Stimulated activated CD4-positive, alpha-beta T cell treated with anti-CD3 and anti-CD28 coated beads, TNF-alpha, amount 100 ng/mL, for 1 hour (primary cell): Measurements from ENCODE around the gene HTR1D.

ENCODE experiments used
- DNase-seq, 3 donors: peaks; one replicate each; pipeline ENCODE4 v3.0.0-alpha.2; 2020; ENCODE audit warnings: low read depth in 3 of 3, low spot score in 1 of 3

HTR1D gene

DNA sequence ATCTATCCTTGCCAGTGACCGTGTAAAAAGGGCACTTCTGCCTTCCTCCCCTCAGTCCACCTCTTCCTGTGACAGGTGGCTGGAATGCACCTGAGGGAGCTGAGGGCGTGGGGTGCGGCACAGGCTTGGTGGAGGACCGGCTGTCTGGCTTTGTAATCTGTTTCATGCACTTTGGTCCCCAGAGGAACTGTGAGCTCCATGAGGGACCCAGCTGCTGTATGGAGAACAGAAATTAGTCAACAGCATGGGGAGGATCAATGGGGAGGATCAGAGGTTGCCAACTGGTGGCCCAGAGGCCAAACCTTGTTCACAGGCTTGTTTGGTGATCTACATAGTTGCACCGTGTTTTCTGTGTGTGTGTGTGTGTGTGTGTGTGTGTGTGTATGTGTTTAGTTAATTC is 29.7 kb downstream of the HTR1D start:
- DNase-seq: no peak

DNA sequence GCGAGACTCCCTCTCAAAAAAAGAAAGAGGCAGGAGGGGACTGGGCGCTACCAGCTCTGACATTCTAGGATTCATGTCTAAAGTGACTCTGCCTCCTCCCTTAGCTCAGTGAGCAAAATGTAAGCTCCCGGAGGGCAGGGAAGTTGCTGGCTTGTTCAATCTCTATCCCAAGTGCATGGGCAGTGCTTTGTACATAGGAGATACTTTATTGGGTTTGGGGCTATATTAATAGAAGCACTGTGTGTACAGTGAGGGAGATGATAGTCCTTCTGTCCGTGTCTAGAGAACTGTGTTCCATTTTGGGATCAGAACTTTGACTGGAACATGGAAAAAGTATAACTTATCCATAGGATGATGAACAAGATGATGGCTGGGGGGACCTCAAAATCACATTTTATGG is 31.9 kb downstream of the HTR1D start:
- DNase-seq: no peak

DNA sequence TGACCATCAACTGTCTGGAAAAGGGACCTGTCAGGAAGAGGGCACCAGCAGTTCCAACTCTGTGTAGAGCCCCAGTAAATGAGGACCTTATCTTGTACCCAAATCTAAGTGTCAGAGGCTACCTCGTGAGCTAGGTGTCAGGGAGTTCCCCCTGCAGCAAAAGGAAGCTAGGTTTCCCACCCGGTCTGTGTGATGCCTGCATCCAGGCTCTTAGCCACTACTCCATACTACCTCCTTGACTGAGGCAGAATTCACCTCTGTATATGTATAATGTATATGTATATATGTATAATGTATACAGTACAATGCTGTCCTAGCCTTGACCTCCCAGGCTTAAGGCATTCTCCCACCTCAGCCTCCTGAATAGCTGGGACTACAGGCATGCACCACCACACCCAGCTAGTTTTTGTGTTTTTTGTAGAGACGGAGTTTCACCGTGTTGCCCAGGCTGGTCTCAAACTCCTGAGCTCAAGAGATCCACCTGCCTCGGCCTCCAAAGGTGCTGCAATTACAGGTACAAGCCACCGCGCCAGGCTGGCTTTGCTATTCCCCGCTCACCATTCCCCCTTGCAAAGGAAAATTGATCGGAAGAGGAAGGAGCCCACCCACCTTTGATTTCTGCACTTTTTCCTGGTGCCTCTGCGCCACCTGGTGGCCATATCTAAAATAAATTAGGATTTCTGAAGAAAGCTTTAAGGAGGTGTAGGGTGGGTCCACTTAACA is 32.9 kb downstream of the HTR1D start:
- DNase-seq: peak in 1 of 3 donors; percentile 13

DNA sequence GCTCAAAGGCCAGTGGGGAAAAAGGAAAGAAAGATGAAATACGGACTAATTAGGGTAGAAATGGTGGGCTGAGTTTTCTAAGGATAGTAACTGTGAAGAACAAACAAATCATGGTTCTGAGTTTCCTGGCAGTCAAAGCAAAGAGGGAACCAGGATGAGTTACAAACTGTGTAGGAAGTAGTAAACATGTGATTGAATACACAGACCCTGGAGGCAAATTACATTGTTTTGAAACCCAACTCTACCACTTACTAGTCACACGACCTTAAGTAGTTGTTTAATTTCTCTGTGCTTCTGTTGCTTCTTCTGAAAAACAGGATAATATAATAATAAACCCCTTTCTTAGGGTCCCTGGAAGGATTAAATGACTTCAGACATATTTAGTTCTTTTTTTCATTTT is 37.4 kb downstream of the HTR1D start:
- no peak for DNase-seq

DNA sequence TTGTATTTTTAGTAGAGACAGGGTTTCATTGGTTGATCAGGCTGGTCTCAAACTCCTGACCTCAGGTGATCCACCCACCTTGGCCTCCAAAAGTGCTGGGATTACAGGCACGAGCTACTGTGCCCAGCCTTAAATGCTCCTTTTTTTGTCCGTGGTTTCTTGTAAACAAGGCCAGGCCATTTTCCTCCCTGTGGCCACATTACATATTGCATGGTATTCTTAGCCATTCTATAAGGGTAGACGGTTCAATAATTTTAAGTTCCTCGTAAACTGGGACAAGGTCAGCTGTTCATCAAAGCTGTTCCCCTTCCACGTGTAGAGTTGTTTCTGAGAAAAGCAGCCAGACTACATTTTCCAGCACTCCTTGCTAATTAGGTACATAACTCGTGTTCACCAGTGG is 38.4 kb downstream of the HTR1D start:
- DNase-seq: no peak

DNA sequence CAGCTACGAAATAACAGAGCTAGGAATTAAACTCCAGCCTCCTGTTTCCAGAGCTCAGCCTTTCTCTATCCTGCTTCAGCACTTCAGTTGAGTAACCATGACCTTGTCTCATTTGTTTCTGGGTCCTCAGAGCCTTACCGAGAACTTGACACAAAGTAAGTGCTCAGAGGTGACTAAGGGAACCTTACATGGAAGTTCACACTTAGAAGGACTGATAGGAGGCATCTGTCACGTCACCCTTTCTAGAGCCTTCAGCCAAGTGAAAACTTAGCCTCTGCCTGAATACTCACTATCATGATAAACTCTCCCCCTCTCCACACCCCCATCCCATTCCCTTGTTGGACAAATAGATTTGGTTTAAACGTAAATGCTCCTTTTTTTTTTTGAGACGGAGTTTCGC is 38.9 kb downstream of the HTR1D start:
- DNase-seq: no peak

DNA sequence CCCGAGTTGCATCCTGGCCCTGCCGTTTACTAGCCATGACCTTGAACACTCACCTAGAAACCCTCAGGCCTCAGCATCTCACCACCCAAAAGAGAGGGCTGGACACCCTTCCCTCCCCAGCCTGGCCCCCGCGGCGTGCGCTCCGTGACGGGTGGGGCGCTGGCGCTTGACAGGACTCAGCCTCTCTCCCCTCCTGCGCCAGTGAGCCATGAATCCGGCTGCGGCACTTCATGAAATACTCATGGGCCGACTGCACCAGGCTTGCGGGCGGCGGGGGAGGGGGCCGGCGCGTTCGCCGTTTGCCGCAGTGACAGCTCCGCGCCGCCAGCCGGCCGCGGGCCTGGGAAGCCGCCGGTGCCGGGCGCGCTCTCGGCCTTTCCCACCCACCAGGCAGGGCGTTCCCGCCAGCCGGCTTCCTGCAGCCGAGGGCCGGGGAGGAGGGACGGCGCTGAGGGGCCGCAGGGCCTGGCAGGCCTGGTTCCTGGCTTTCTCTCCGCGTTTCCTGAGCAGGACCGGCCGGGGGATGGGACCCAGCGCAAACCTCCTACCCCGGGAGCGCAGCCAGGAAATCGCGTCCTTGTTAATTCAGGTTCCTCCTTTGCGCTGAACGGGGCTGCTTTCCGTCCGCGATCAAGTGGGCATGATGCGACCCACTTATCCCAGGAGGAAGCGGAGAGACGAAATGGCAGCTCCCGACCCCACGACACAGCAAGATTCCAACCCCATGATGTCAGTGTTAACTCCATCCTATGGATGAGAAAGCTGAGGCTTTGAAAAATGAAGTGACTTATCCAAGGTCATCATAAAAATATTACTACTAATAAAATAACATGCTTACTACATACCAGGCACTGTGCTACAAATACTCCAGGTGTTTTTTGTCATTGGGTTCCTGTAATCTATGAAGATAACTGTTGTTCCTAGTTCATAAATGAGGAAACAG is 39.6 kb downstream of the HTR1D start:
- DNase-seq: peak in 1 of 3 donors; percentile 25

DNA sequence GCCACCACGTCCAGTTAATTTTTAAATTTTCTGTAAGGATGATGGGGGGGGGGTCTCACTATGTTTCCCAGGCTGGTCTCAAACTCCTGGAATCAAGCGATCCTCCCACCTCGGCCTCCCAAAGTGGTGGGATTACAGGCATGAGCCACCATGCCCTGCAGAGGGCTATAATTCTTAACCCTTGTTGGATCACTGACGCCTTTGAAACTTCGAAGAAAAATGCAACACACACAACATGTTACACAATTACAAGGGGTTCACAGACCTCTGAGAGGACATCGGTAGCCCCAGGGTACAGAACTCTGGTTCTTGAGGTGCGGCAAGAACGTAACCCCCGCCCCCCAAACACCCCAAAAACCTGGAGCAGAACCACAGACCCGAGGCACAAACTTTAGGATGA is 40.3 kb downstream of the HTR1D start:
- DNase-seq: no peak

DNA sequence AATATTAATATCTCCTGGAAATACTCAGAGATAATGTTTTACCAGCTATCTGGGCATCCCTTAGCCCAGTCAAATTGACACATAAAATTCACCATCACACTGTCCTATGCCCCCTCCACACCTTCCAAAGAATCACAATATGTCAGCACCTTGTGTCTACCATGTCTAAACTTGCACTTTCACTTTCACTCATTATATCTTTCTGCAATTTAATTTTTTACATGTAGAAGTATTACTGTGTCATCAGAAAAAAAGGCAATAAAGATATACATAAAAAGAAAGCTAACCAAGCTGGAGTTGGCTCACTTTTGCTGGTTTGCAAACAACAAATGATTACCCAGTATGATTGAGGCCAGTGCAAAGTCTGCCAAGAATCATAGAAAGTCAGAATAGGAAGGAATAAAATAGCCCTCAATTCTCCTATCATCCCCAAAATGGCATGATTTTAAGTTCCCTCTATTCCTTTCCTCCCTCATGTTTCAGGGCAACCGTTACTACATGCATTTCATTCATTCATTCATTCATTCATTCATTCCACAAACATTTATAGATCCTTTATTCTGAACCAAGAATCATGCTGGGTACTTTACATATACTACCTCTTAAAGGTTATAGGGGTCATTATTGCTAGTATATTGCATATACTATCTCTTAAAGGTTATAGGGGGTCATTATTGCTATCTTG is 42.7 kb downstream of the HTR1D start:
- DNase-seq: no peak

DNA sequence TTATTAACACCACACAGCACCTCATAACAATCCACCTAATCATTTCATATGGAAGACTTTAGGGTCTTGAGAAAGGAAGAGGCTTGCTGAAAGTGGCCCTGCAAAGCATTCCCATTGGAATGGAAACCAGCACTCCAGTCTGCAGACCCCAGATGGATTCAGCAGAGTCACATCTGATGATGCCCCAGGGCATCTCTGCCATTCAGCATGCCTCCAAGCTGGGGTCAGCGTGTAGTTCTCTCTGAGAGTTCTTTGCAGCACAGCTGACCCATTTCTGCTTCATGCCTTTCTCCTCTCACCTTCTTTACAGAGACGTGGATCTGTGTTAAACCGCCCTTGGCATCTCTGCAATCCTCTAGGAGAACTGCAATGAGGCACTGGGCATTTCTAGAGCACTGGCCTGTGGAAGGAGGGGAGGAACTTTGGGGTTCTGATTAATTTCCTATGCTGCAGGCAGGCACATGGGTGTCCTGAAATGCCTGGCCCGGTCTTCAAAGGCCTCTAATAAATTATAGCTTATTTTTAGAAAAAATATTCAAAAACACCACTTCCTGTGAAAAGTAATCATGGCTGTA is 46.0 kb downstream of the HTR1D start:
- DNase-seq: no peak

DNA sequence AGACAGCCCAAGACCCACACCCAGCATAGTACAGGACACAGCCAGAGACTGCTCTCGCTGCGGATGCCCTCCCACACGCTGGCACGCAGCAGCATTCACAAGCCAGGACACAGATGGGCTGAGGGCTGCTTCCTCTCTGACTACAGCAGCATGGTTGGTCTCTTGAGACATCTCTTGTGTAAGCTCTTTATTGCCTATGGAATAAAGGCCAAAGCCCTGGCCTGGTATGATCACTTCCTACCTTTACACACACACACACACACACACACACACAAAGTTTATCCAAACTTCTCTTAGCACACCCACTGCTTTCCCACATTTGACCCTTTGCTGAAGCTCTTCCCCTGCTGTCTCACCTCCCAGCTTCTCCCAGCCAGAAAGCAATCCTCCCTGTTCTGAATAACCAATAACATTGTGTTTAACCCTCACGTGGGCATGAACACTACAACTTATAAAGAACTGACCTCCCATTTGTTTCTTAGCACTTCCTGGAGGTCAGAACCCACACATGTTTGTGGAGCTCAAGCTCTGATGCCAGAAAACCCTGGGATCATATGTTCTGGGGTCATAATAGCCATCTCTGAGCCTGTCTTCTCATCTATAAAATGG is 47.5 kb downstream of the HTR1D start:
- DNase-seq: no peak

DNA sequence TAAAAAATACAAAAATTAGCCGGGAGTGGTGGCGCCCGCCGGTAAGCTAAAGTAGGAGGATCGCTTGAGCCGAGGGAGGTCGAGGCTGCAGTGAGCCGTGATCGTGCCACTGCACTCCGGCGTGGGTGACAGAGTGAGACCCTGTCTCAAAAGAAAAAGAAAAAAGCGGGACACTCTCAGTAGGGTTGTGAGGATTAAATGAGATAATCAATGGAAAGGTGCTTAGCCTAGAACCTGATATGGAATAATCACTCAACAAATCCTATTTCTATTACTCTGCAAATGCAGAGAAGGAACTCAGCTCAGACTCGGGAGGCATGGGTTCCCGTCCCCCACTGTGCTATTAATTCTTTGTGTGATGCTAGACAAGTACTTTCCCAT is 48.1 kb downstream of the HTR1D start:
- no peak for DNase-seq

DNA sequence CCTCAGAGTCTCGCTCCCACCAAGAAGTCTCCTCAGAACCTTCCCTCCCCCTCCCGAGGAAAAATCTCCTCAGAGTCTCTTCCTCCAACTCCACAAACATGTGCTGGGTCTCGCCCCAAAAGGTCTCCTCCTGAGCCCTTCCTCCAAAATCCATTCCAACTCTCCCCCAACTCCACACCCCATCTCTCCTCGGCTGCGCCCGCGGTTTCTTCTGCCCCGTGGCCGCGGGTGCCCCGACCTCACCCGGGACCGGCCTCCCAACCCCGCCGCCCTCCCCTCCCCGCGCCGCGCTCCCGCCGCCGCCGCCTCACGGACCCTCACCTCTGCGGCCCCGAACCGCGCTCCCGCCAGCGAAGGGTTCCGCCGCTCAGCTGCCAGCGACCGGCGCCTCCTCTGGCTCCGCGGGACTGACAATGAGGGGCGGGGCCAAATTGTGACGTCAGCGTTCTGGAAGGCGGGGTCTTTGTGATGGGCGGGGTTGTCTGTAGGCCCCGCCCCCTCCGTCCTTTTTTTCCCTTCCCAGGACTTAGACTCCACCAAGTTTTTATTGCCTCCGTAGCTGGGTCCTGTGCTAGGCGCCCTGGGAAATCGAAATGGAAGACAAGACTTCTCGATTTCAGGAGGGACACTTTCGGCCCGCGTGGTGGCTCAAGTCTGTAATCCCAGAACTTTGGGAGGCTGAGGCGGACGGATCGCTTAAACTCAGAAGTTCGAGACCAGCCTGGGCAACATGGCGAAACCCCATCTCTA is 48.7 kb downstream of the HTR1D start, which contains the start of gene LUZP1:
Gene LUZP1, minus strand, starts transcription at position 412 of the 750 bp plus-strand sequence.
- peak; percentile 71 to 86 (median 77) for DNase-seq

DNA sequence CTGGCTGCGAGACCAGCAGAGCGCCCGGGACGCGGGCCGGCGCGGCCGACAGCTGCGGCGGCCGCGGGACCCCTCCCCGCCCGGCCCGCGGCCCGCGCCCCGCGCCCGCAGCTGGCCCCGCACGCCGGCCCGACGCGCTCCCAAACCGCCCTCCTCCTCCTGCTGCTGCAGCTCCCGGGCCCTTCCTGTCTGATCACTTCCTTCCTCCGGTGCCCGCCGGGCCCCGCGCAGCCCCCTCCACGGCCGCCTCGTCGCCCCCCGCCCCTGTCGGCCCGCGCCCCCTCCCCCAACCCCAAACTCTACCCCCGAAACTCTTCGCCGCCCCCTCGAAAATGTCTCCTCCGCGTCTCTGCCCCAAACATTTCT is 49.2 kb downstream of the HTR1D start:
- no peak for DNase-seq

DNA sequence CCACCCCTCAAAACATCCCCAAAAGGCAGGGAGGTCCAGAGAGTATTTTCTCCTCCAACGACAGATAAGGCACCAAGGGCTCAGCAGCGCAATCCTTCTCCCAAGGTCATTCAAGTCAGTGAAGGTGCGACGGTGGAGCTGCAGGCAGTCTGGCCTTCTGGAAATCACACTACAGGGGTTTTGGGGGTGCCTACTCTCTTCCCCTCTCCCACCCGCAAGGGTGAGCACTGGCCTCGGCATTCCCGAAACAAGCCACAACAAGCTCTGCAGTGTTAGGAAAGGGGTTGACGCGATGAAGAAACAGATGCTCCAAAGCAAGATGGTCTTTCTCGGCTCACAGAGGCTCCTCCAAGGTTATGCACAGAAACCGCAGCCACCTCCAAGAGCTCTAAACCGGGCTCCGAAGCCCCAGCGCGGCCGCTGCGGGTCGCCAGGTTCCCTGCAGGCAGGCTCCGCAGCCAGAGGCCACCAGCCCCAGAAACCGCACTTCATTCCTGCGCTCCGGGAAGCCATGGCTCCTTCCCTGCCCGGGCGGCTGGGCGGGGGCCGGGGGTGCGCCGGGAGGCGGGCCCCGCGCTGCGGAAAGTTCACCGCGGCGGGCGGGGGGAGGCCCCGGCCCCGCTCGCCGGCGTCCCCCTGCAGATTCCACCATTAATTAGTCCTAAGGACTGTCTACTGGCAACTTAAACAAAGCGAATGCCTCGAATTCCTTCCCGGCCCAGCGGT is 49.8 kb downstream of the HTR1D start:
- peak in 1 of 3 donors; percentile 8 for DNase-seq

DNA sequence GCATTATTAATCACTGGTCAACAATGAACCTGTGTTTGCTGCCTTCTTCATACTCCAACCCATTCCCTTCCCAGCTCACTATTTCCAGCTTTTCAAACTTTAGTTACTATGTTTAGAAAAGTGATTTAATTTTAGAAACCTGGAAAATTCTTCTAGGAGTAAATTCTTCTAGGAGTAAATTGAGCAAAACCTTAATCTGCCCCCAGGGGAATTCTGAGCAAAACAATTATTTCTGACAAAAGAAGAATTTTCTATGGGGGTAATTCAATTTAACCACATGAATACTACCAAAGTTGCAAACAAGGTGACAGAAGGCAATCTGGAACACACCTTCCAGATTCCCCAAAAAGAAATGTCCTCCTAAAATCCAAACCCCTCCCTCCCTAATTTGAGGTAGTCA is 50.4 kb downstream of the HTR1D start:
- no peak for DNase-seq

DNA sequence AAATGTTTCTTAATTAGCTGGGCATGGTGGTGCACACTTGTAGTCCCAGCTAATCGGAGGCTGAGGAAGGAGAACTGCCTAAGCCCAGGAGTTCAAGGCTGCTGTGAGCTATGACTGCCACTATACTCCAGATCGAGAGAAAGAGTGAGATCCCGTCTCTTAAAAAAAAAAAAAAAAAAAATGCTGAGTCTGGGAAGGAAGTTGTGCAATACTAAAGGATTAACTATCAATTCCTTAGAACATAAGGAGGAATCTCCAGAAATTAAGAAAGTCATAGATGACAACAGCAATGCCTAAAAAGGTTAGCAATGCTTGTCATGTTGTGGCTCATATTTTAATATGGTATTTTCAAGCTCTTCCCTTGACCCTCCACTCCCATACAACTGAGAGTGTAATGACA is 53.9 kb downstream of the HTR1D start:
- DNase-seq: no peak

DNA sequence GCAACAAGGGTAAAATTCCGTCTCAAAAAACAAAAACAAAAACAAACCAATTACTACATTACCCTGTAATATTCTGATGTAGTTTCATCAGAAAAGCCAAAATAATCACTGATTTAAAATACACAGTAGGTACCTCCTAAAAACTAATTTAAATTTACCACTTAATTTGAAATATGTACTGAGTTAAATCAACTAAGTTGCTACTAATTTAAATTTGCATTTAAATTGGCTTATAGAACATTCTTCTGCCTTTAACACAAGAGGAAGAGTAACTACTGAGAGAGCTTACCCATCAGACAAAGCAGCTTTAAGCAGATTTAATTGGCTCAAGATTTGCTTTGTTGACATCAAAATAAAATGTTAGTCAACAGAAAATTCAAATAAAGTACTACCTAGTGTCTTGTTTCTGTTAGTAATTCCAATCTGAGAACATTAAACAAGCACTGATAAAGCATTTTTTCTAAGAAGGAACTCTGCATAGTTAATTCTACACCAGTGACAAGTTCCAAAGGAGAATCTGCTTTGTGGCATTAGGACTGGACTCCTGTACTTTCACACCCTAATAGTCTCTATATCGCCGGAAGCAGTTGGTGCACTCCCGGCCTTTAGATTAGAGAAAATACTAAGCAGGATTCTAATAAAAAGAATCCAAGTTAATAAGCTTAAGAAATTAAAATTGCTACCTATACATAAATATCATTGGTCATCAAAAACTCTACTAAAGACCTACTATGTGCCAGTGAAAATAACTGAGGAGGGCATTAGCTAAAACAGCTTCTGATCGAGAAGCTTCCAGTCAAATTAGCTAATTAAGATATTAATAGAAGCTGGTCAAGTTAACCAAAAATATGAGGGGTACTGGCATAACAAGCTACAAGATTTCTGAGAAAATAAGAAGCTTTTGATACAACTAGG is 57.1 kb downstream of the HTR1D start:
- no peak for DNase-seq

DNA sequence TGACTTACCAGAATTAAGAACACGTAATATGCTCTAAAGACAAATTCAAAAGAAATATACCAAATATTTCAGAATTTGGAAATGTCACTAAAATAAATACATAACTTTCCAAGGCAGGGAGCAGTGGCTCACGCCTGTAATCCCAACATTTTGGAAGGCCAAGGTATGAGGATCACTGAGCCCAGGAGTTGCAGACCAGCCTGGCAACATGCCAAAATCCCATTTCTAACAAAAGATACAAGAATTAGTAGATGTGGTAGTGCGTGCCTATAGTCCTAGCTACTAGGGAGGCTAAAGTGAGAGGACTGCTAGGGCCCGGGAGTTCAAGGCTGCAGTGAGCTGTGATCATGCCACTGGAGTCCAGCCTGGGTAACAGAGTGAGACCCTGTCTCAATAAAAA is 60.4 kb downstream of the HTR1D start:
- no peak for DNase-seq
